GM23338 (cell line): ENCODE results near the gene LMOD3. TPM values are rescaled to one million over a fixed set of nuclear protein-coding genes. Genes with fewer than 3 reads are reported as not detected.

Experiments
- ATAC-seq: fragments of 200-7000 bp; cut with Tn5 transposase; 3 replicates; pipeline ENCODE4 v1.9.1; 2020
- DNase-seq: peaks from one replicate; pipeline ENCODE4 v3.0.0-alpha.2; 2015; ENCODE audit warnings: low spot score
- H2AFZ ChIP-seq: fragments of 200-600 bp; sonication (generic); 2 replicates; pipeline ENCODE4 v1.8.0; 2016; ENCODE audit warnings: antibody characterized with exemption, mild to moderate bottlenecking, moderate library complexity
- H3F3A ChIP-seq: fragments of 200-600 bp; sonication (generic); replicated peaks from 2 replicates; pipeline ENCODE4 v1.8.0; 2017; ENCODE audit warnings: antibody characterized with exemption, mixed run types, low read depth
- H3K27ac ChIP-seq: fragments of 200-600 bp; sonication (generic); 2 replicates; pipeline ENCODE4 v1.6.1; 2016; ENCODE audit warnings: low read depth
- H3K27me3 ChIP-seq: fragments of 200-600 bp; sonication (generic); 2 replicates; pipeline ENCODE4 v1.8.0; 2016; ENCODE audit warnings: mild to moderate bottlenecking, mixed run types, moderate library complexity; ENCODE audit not compliant: insufficient read depth
- H3K36me3 ChIP-seq: fragments of 200-600 bp; sonication (generic); 2 replicates; pipeline ENCODE4 v1.8.0; 2016; ENCODE audit warnings: mild to moderate bottlenecking; ENCODE audit not compliant: insufficient read depth
- H3K4me1 ChIP-seq: fragments of 200-600 bp; sonication (generic); 2 replicates; pipeline ENCODE4 v1.8.0; 2016; ENCODE audit warnings: mild to moderate bottlenecking, moderate library complexity; ENCODE audit not compliant: insufficient read depth
- H3K4me2 ChIP-seq: fragments of 200-600 bp; sonication (generic); 2 replicates; pipeline ENCODE4 v1.7.1; 2017; ENCODE audit warnings: mixed run types
- H3K4me3 ChIP-seq: fragments of 200-600 bp; sonication (generic); 2 replicates; pipeline ENCODE4 v1.6.1; 2016; ENCODE audit warnings: mixed run types
- H3K79me2 ChIP-seq: fragments of 200-600 bp; sonication (generic); replicated peaks from 2 replicates; pipeline ENCODE4 v1.8.0; 2017; ENCODE audit warnings: mild to moderate bottlenecking; ENCODE audit not compliant: insufficient read depth
- H3K9me2 ChIP-seq: fragments of 200-600 bp; sonication (generic); 2 replicates; pipeline ENCODE4 v1.8.0; 2017; ENCODE audit not compliant: insufficient read depth
- H4K20me1 ChIP-seq: fragments of 200-600 bp; sonication (generic); replicated peaks from 2 replicates; pipeline ENCODE4 v1.8.0; 2017; ENCODE audit warnings: mild to moderate bottlenecking; ENCODE audit not compliant: insufficient read depth
- H3K27ac Mint-ChIP-seq: 2 replicates; pipeline ENCODE4 v1.8.0; 2020; ENCODE audit warnings: inconsistent platforms, mild to moderate bottlenecking, moderate library complexity, mixed read lengths
- H3K27me3 Mint-ChIP-seq: 3 replicates; pipeline ENCODE4 v1.8.0; 2022; ENCODE audit warnings: low read depth, mild to moderate bottlenecking, moderate library complexity, mixed read lengths, inconsistent platforms; ENCODE audit not compliant: insufficient read depth, poor library complexity
- H3K36me3 Mint-ChIP-seq: 3 replicates; pipeline ENCODE4 v1.8.0; 2021; ENCODE audit warnings: low read depth, mild to moderate bottlenecking, inconsistent platforms, moderate library complexity, mixed read lengths
- H3K4me1 Mint-ChIP-seq: 3 replicates; pipeline ENCODE4 v1.8.0; 2020; ENCODE audit warnings: mild to moderate bottlenecking, inconsistent platforms, mixed read lengths
- H3K4me3 Mint-ChIP-seq: 3 replicates; pipeline ENCODE4 v1.8.0; 2021; ENCODE audit warnings: moderate library complexity, mild to moderate bottlenecking, inconsistent platforms, mixed read lengths
- H3K9me3 Mint-ChIP-seq: 3 replicates; pipeline ENCODE4 v1.8.0; 2020; ENCODE audit warnings: moderate library complexity, mild to moderate bottlenecking, inconsistent platforms, mixed read lengths
- CREB1 ChIP-seq: fragments of 250-450 bp; sonication (Bioruptor Pico); IDR thresholded peaks from 2 replicates; pipeline ENCODE4 v1.5.0; 2020; ENCODE audit warnings: low read depth, mild to moderate bottlenecking, moderate library complexity
- EZH2 ChIP-seq: fragments of 200-600 bp; sonication (generic); IDR thresholded peaks from one replicate; pipeline ENCODE4 v1.8.0; 2017; ENCODE audit warnings: antibody characterized with exemption, mild to moderate bottlenecking, low read depth; ENCODE audit not compliant: unreplicated experiment
- EZH2phosphoT487 ChIP-seq: fragments of 200-600 bp; sonication (generic); IDR thresholded peaks from one replicate; pipeline ENCODE4 v1.8.1; 2018; ENCODE audit warnings: antibody characterized with exemption; ENCODE audit not compliant: unreplicated experiment
- JUNB ChIP-seq: IDR thresholded peaks from one replicate; pipeline ENCODE4 v1.6.1; 2016; ENCODE audit warnings: antibody characterized with exemption; ENCODE audit not compliant: unreplicated experiment
- POLR2AphosphoS5 ChIP-seq: IDR thresholded peaks from 2 replicates; pipeline ENCODE4 v1.6.1; 2016; ENCODE audit warnings: antibody characterized with exemption, low read depth
- STAT1 ChIP-seq: IDR thresholded peaks from one replicate; pipeline ENCODE4 v1.6.1; 2016; ENCODE audit warnings: antibody characterized with exemption; ENCODE audit not compliant: unreplicated experiment
- ZNF331 ChIP-seq: fragments of 250-450 bp; sonication (Bioruptor Pico); IDR thresholded peaks from 2 replicates; pipeline ENCODE4 v1.5.0; 2020; ENCODE audit warnings: low read depth, mild to moderate bottlenecking, moderate library complexity
- polyA plus RNA-seq: library from polyadenylated mRNA; unstranded; fragments of >200 nt; fragmentation: Nextera tagmentation; extraction: Ambion mirVana; gene quantifications from 2 replicates; pipeline ENCODE4 v1.2.1, GENCODE V29; 2016
- total RNA-seq: library from RNA; depleted of rRNA; stranded (reverse); fragments of >200 nt; shearing (Covaris generic); gene quantifications from 2 replicates; pipeline ENCODE4 v1.2.3, GENCODE V29; 2014
- TF ChIP-seq, protein P1 (sequence below), 2 experiments: fragments of 200-600 bp in 1 of 2; sonication (generic) in 1 of 2; conservative IDR thresholded peaks; 2 replicates each; pipeline versions ENCODE4 v1.5.1 to v1.6.1; 2016 to 2017; ENCODE audit warnings: antibody characterized with exemption in 2 of 2, low read depth in 2 of 2, mild to moderate bottlenecking in 2 of 2, moderate library complexity in 1 of 2
- TF ChIP-seq, protein P2 (sequence below): IDR thresholded peaks from one replicate; pipeline ENCODE4 v1.6.1; 2018; ENCODE audit warnings: antibody characterized with exemption; ENCODE audit not compliant: unreplicated experiment

LMOD3 gene
- total and polyA plus RNA-seq, 2 experiments from 2014 or later = 0.06 TPM; not detected in 1

GRCh38 chr3:69104586-69104985 is 17.8 kb downstream of the LMOD3 start:
- H3K27me3 ChIP-seq = no peaks in the 10 kb centered on the region
- Mint-ChIP-seq H3K4me3 (no peak overlapping the region), H3K27ac (no peak overlapping the region), H3K9me3 (no peaks in the 10 kb centered on the region), H3K27me3 (no peaks in the 10 kb centered on the region), H3K36me3 (peaks cover 7% of the 10 kb centered on the region; the same call in 2 of the 3 replicates), H3K4me1 (no peaks in the 10 kb centered on the region)
- no peak overlapping the region for H3K4me2 ChIP-seq
- H3F3A ChIP-seq = no peaks in the 10 kb centered on the region
- ATAC-seq (no peak), DNase-seq (no peak)
- no peaks in the 10 kb centered on the region for H3K4me1 ChIP-seq
- H3K9me2 ChIP-seq = no peaks in the 10 kb centered on the region
- H3K27ac ChIP-seq = no peak overlapping the region
- no peak overlapping the region for H2AFZ ChIP-seq
- no peak overlapping the region for H3K4me3 ChIP-seq
- no peak for TF ChIP-seq EZH2
- no peak for TF ChIP-seq CREB1 (CRISPR knock-in tag)
- TF ChIP-seq, protein P1, sequence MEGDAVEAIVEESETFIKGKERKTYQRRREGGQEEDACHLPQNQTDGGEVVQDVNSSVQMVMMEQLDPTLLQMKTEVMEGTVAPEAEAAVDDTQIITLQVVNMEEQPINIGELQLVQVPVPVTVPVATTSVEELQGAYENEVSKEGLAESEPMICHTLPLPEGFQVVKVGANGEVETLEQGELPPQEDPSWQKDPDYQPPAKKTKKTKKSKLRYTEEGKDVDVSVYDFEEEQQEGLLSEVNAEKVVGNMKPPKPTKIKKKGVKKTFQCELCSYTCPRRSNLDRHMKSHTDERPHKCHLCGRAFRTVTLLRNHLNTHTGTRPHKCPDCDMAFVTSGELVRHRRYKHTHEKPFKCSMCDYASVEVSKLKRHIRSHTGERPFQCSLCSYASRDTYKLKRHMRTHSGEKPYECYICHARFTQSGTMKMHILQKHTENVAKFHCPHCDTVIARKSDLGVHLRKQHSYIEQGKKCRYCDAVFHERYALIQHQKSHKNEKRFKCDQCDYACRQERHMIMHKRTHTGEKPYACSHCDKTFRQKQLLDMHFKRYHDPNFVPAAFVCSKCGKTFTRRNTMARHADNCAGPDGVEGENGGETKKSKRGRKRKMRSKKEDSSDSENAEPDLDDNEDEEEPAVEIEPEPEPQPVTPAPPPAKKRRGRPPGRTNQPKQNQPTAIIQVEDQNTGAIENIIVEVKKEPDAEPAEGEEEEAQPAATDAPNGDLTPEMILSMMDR (conservative IDR thresholded peaks at IDR 0.05; ENCODE audit: low read depth in 2 of 2) = no peak
- no peak for TF ChIP-seq JUNB
- TF ChIP-seq STAT1 = no peak
- TF ChIP-seq ZNF331 = no peak
- no peak for TF ChIP-seq EZH2phosphoT487
- TF ChIP-seq POLR2AphosphoS5 = no peak
- peaks cover 5% of the 10 kb centered on the region; the same call in 1 of the 2 replicates for H3K36me3 ChIP-seq
- H3K79me2 ChIP-seq = no peaks in the 10 kb centered on the region
- H4K20me1 ChIP-seq = no peaks in the 10 kb centered on the region

GRCh38 chr3:69103123-69103522 is 19.3 kb downstream of the LMOD3 start:
- H3F3A ChIP-seq = no peaks in the 10 kb centered on the region
- H3K27me3 Mint-ChIP-seq = peaks cover 2% of the 10 kb centered on the region
- DNase-seq (no peak), ATAC-seq (no peak)
- no peaks in the 10 kb centered on the region for H3K79me2 ChIP-seq
- no peaks in the 10 kb centered on the region for H3K4me1 Mint-ChIP-seq
- H3K4me3 ChIP-seq = no peak overlapping the region
- no peaks in the 10 kb centered on the region for H3K27me3 ChIP-seq
- H3K4me2 ChIP-seq = no peak overlapping the region
- H3K36me3 Mint-ChIP-seq = peaks cover 7% of the 10 kb centered on the region; the same call in 2 of the 3 replicates
- TF ChIP-seq POLR2AphosphoS5 (no peak), JUNB (no peak)
- TF ChIP-seq, protein P2, sequence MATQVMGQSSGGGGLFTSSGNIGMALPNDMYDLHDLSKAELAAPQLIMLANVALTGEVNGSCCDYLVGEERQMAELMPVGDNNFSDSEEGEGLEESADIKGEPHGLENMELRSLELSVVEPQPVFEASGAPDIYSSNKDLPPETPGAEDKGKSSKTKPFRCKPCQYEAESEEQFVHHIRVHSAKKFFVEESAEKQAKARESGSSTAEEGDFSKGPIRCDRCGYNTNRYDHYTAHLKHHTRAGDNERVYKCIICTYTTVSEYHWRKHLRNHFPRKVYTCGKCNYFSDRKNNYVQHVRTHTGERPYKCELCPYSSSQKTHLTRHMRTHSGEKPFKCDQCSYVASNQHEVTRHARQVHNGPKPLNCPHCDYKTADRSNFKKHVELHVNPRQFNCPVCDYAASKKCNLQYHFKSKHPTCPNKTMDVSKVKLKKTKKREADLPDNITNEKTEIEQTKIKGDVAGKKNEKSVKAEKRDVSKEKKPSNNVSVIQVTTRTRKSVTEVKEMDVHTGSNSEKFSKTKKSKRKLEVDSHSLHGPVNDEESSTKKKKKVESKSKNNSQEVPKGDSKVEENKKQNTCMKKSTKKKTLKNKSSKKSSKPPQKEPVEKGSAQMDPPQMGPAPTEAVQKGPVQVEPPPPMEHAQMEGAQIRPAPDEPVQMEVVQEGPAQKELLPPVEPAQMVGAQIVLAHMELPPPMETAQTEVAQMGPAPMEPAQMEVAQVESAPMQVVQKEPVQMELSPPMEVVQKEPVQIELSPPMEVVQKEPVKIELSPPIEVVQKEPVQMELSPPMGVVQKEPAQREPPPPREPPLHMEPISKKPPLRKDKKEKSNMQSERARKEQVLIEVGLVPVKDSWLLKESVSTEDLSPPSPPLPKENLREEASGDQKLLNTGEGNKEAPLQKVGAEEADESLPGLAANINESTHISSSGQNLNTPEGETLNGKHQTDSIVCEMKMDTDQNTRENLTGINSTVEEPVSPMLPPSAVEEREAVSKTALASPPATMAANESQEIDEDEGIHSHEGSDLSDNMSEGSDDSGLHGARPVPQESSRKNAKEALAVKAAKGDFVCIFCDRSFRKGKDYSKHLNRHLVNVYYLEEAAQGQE = no peak
- no peak overlapping the region for H2AFZ ChIP-seq
- H4K20me1 ChIP-seq = no peaks in the 10 kb centered on the region
- H3K27ac ChIP-seq = no peak overlapping the region
- peaks cover 5% of the 10 kb centered on the region; the same call in 1 of the 2 replicates for H3K36me3 ChIP-seq
- H3K9me2 ChIP-seq = no peaks in the 10 kb centered on the region
- no peaks in the 10 kb centered on the region for H3K9me3 Mint-ChIP-seq
- H3K4me3 Mint-ChIP-seq = no peak overlapping the region
- H3K4me1 ChIP-seq = no peaks in the 10 kb centered on the region
- H3K27ac Mint-ChIP-seq = no peak overlapping the region
